GM12891 (cell line): ENCODE results near the gene GARIN1A.

Experiments used
- PAX5 ChIP-seq: IDR thresholded peaks from 2 replicates; pipeline ENCODE4 v1.6.1; 2011; ENCODE audit warnings: low read length, moderate library complexity, mild to moderate bottlenecking; ENCODE audit not compliant: insufficient read depth, severe bottlenecking
- POLR2A ChIP-seq: IDR thresholded peaks from 2 replicates; pipeline ENCODE4 v1.6.1; 2011; ENCODE audit warnings: low read depth, low read length, control low read depth
- POLR2AphosphoS5 ChIP-seq: IDR thresholded peaks from 2 replicates; pipeline ENCODE4 v1.6.1; 2011; ENCODE audit warnings: low read depth, low read length, control low read depth
- SPI1 ChIP-seq: IDR thresholded peaks from 2 replicates; pipeline ENCODE4 v1.6.1; 2011; ENCODE audit warnings: low read depth, low read length, control low read depth
- TAF1 ChIP-seq: IDR thresholded peaks from 2 replicates; pipeline ENCODE4 v1.6.1; 2011; ENCODE audit warnings: low read depth, low read length, control low read depth

GRCh38 chr7:128673571-128673970, 1.5 kb downstream of the GARIN1A start:
- TF ChIP-seq SPI1 (no peak), POLR2AphosphoS5 (no peak), POLR2A (no peak), TAF1 (no peak), PAX5 (no peak)
